Adrenal gland (tissue), 12 donors: ENCODE results near the gene ALPP. TPM values are rescaled to one million over a fixed set of nuclear protein-coding genes. Genes with fewer than 3 reads are reported as not detected.

Experiments used
- DNase-seq, 7 donors: peaks; one replicate each; pipeline ENCODE4 v3.0.0-alpha.2; 2019 to 2020
- H3K27ac ChIP-seq, 5 donors: fragments of 200-600 bp; sonication (generic) in 4 of 5; 1 replicate in 3 of 5; 2 replicates in 2 of 5; pipeline versions ENCODE4 v1.5.1 to v1.8.0; 2016 to 2020; ENCODE audit warnings: mild to moderate bottlenecking in 1 of 5
- H3K27me3 ChIP-seq: fragments of 200-600 bp; 2 replicates; pipeline ENCODE4 v1.8.0; 2021
- H3K36me3 ChIP-seq, 2 donors: fragments of 200-600 bp; replicated peaks in 1 of 2; 1 replicate in 1 of 2; 2 replicates in 1 of 2; pipeline versions ENCODE4 v1.5.1 to v1.8.0; 2018 to 2022
- H3K4me1 ChIP-seq, 2 donors: fragments of 200-600 bp; replicated peaks in 1 of 2; 1 replicate in 1 of 2; 2 replicates in 1 of 2; pipeline versions ENCODE4 v1.5.1 to v1.8.0; 2018 to 2021
- H3K4me3 ChIP-seq, 4 donors: fragments of 200-600 bp; sonication (generic) in 3 of 4; one replicate each; pipeline ENCODE4 v1.5.1; 2016 to 2018
- H3K9me3 ChIP-seq, 3 donors: fragments of 200-600 bp; sonication (generic) in 1 of 3; replicated peaks in 1 of 3; 1 replicate in 2 of 3; 2 replicates in 1 of 3; pipeline versions ENCODE4 v1.5.1 to v1.8.0; 2016 to 2021
- CTCF ChIP-seq, 6 experiments: fragments of 450-650 bp in 4 of 6; fragments of 200-600 bp in 2 of 6; sonication (generic) in 1 of 6; IDR thresholded peaks; 1 replicate in 5 of 6; 2 replicates in 1 of 6; pipeline versions ENCODE4 v1.5.1 to v1.8.0; 2016 to 2021; ENCODE audit warnings: antibody characterized with exemption in 6 of 6, mild to moderate bottlenecking in 2 of 6, moderate library complexity in 1 of 6
- POLR2A ChIP-seq, 2 donors: fragments of 450-650 bp; IDR thresholded peaks; one replicate each; pipeline ENCODE4 v1.6.1; 2017; ENCODE audit warnings: antibody characterized with exemption in 2 of 2, mild to moderate bottlenecking in 2 of 2, moderate library complexity in 1 of 2
- WGBS, 4 donors: extraction: QIAGEN DNeasy Blood & Tissue Kit in 2 of 4; methylation state at CpG; one replicate each; pipeline versions ENCODE4 v1.1.5 to v1.1.7; 2013 to 2017; 5-methylcytosine and 5-hydroxymethylcytosine counted together
- intact Hi-C, 2 donors: fragments of 100-400 bp; cut with DNase I; formaldehyde crosslinking; loops; one replicate each; pipeline versions ENCODE4 v1.14.1 to v1.15.0; 2022 to 2023
- polyA plus RNA-seq, 3 donors: library from polyadenylated mRNA; stranded (reverse); fragments of 200-250 nt in 2 of 3; fragments of 350-450 nt in 1 of 3; fragmentation: Illumina TruSeq in 1 of 3; extraction: RNeasy Lipid Tissue Mini Kit (QIAGEN cat#74804) in 1 of 3; gene quantifications; one replicate each; pipeline ENCODE4 v1.2.3, GENCODE V29; 2013 to 2014
- total RNA-seq, 9 donors: library from RNA; depleted of rRNA in 4 of 9; stranded (reverse); fragments of >200 nt in 4 of 9; fragments of 120-200 nt in 1 of 9; fragmentation: NEBNext Ultra II Directional in 1 of 9; extraction: Animal tissue kit (Norgen Biotek cat#: 25700) in 1 of 9; gene quantifications; one replicate each; pipeline versions ENCODE4 v1.1.0 to v1.2.4, GENCODE V29; 2013 to 2023
- donor health status: healthy with polysubstance abuse.
- donor health status: Bipolar disorder and iron deficiency.
- donor health status: DM: yes; HTN: yes; CAD: no.
- donor health status: DM: no; HTN: no; CAD: no.
- donor health status: DM: no; HTN: no; CAD: no.
- donor health status: DM: yes; HTN: yes; CAD: no.

The ALPP gene
- total and polyA plus RNA-seq, 12 donors, result not detected

GRCh38 chr2:232338759-232339106, 39.8 kb upstream of the ALPP start:
- peak in 1 of 7 donors; percentile 14 for DNase-seq
- intact Hi-C loops, result no loop called here

GRCh38 chr2:232339121-232340081, 39.1 kb upstream of the ALPP start:
- no peak overlapping the region for H3K27ac ChIP-seq
- no peaks in the 10 kb centered on the region for H3K4me1 ChIP-seq
- 89 to 92% (median 89%) methylated on average over 8 to 23 of the region's 23 CpGs for WGBS, 4 donors
- no peak overlapping the region for H3K4me3 ChIP-seq
- peak in 1 of 7 donors; percentile 11 for DNase-seq
- TF ChIP-seq POLR2A (IDR thresholded peaks at IDR 0.05) (no peak), CTCF (IDR thresholded peaks at IDR 0.05) (no peak)
- intact Hi-C loops, result no loop called here
- H3K36me3 ChIP-seq, result no peaks in the 10 kb centered on the region
- H3K27me3 ChIP-seq, result no peaks in the 10 kb centered on the region
- no peaks in the 10 kb centered on the region for H3K9me3 ChIP-seq

More at GRCh38 chr2:232338759-232339106, 39.8 kb upstream of the ALPP start:
- H3K36me3 ChIP-seq, result no peaks in the 10 kb centered on the region
- no peaks in the 10 kb centered on the region for H3K4me1 ChIP-seq
- H3K27me3 ChIP-seq, result no peaks in the 10 kb centered on the region
- no peak overlapping the region for H3K27ac ChIP-seq
- 90 to 92% (median 91%) methylated on average over 5 to 7 of the region's 7 CpGs for WGBS, 4 donors
- no peaks in the 10 kb centered on the region for H3K9me3 ChIP-seq
- H3K4me3 ChIP-seq, result no peak overlapping the region
- TF ChIP-seq POLR2A (IDR thresholded peaks at IDR 0.05) (no peak), CTCF (IDR thresholded peaks at IDR 0.05) (no peak)

DNA sequence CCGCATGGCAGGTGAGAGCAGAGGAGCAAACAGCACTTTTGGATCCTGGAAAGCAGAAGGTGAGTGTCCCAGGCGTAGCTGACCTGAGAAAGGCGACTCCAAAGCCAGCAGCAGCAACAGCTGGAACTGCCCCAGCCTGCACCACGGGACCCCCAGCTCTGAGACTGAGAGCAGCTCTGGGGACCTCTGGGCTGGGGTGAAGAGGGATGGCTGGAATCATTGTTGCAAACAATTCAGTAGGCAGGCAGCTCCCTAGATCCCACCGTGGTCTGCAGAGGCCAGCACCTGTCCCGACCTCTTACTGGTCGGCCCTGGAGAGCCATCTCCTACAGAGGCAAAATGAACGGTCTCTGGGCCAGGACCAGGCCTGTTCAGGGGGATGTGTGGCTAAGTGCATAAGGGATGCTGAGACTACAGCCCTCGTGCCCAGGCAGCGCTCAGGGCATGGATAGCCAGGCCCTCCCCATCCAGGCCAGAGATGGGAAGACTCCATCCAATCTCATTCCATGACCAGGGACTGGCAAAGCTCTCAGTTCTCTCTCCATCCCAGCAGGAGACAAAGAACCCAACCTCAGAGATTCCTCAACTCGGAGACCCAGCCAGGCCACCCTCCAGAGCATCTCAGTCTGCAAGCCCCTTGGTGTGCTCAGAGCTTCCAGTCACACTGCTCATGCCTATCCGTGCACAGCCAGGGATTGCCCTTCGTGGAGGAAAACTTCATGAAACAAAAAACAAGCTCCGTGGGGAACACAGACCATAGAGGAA, 38.2 kb upstream of the ALPP start:
- Histone ChIP-seq H3K4me3 (no peak overlapping the region), H3K9me3 (no peaks in the 10 kb centered on the region), H3K4me1 (no peaks in the 10 kb centered on the region), H3K36me3 (no peaks in the 10 kb centered on the region), H3K27ac (no peak overlapping the region), H3K27me3 (no peaks in the 10 kb centered on the region)
- no peak for TF ChIP-seq CTCF (IDR thresholded peaks at IDR 0.05)
- no peak for TF ChIP-seq POLR2A (IDR thresholded peaks at IDR 0.05)
- DNase-seq, result peak in 1 of 7 donors; percentile 10
- intact Hi-C loops, result no loop called here
- 88 to 95% (median 92%) methylated on average over 6 to 14 of the region's 14 CpGs for whole genome bisulfite sequencing, 4 donors

GRCh38 chr2:232341061-232341738, 37.4 kb upstream of the ALPP start:
- 90 to 95% (median 92%) methylated on average over 17 of the region's 17 CpGs for WGBS, 4 donors
- DNase-seq, result peak in 1 of 7 donors; percentile 1
- Histone ChIP-seq H3K27me3 (no peaks in the 10 kb centered on the region), H3K4me3 (no peak overlapping the region), H3K27ac (no peak overlapping the region), H3K4me1 (no peaks in the 10 kb centered on the region), H3K36me3 (no peaks in the 10 kb centered on the region), H3K9me3 (no peaks in the 10 kb centered on the region)
- intact Hi-C loops, result no loop called here
- TF ChIP-seq POLR2A (IDR thresholded peaks at IDR 0.05) (no peak), CTCF (IDR thresholded peaks at IDR 0.05) (no peak)
